ENCODE measurements around the gene CSMD2.

- TF ChIP-seq, protein P1, sequence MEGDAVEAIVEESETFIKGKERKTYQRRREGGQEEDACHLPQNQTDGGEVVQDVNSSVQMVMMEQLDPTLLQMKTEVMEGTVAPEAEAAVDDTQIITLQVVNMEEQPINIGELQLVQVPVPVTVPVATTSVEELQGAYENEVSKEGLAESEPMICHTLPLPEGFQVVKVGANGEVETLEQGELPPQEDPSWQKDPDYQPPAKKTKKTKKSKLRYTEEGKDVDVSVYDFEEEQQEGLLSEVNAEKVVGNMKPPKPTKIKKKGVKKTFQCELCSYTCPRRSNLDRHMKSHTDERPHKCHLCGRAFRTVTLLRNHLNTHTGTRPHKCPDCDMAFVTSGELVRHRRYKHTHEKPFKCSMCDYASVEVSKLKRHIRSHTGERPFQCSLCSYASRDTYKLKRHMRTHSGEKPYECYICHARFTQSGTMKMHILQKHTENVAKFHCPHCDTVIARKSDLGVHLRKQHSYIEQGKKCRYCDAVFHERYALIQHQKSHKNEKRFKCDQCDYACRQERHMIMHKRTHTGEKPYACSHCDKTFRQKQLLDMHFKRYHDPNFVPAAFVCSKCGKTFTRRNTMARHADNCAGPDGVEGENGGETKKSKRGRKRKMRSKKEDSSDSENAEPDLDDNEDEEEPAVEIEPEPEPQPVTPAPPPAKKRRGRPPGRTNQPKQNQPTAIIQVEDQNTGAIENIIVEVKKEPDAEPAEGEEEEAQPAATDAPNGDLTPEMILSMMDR (IDR thresholded peaks at IDR 0.05): no peak
- TF ChIP-seq EP300 (IDR thresholded peaks at IDR 0.05; ENCODE audit: borderline replicate concordance in 1 of 2, low read depth in 1 of 2, low read length in 1 of 2) (no peak), YY1 (IDR thresholded peaks at IDR 0.05; ENCODE audit: low read depth) (no peak), CHD2 (IDR thresholded peaks at IDR 0.05; ENCODE audit: low read length, partially characterized antibody) (no peak), POLR2AphosphoS5 (IDR thresholded peaks at IDR 0.05; ENCODE audit: low read depth, low read length) (no peak), NFIC (IDR thresholded peaks at IDR 0.05; ENCODE audit: borderline replicate concordance) (no peak), FOXM1 (IDR thresholded peaks at IDR 0.05; ENCODE audit: low read depth) (no peak), RAD21 (IDR thresholded peaks at IDR 0.05; ENCODE audit: low read length) (no peak), NRF1 (IDR thresholded peaks at IDR 0.05; ENCODE audit: low read depth, low read length) (no peak), MEF2A (IDR thresholded peaks at IDR 0.05; ENCODE audit: borderline replicate concordance, low read depth) (no peak), MAX (IDR thresholded peaks at IDR 0.05; ENCODE audit: low read depth) (no peak), ELF1 (IDR thresholded peaks at IDR 0.05) (no peak)
These were observed 350.0 kb downstream of the CSMD2 start for GRCh38 chr1:33815061-33815460.
